Gastroesophageal sphincter (tissue), 3 donors: ENCODE measurements around the gene KLHL22.

Experiments
- POLR2A ChIP-seq, 2 donors: fragments of 450-650 bp; IDR thresholded peaks; one replicate each; pipeline ENCODE4 v1.6.1; 2017; ENCODE audit warnings: antibody characterized with exemption in 2 of 2, mild to moderate bottlenecking in 2 of 2, moderate library complexity in 1 of 2
- TF ChIP-seq, protein P1 (sequence below), 4 experiments: fragments of 200-600 bp in 2 of 4; fragments of 450-650 bp in 2 of 4; sonication (generic) in 1 of 4; IDR thresholded peaks; one replicate each; pipeline ENCODE4 v1.5.1; 2017 to 2019; ENCODE audit warnings: antibody characterized with exemption in 4 of 4, mild to moderate bottlenecking in 2 of 4, moderate library complexity in 2 of 4

DNA sequence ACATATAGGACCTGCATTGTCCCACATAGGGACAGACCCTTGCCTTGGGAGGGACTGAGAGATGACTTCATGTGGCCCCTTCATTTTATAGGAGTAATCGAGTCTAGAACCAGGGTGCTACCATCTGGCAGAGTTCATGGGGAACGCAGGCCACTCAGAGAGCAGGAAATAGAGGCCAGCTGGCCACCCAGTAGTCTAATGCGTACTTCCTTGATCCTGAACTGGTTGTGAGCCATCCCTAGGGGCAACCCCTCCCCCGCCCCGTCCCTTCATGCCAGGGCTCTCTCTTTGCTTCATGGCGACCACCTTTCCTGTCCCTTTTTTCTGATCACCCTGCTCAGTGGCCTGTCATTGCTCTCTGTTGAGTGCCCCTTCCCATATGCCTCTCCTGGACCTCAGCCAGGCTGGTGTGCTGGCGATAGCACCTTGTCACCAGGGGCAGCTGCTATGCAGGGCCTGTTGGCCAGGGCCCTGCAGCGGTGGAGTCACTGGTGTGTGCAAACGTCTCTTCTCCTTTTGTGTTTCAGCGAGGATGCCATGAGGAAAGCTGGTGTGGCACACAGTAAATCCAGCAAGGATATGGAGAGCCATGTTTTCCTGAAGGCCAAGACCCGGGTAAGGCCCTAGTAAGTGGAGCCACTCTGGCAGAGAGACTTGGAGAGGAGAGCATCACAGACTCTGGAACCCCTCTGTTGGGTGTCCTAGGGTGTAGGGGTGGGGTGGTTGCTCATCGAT lies 41.2 kb upstream of the KLHL22 start:
- TF ChIP-seq, protein P1, sequence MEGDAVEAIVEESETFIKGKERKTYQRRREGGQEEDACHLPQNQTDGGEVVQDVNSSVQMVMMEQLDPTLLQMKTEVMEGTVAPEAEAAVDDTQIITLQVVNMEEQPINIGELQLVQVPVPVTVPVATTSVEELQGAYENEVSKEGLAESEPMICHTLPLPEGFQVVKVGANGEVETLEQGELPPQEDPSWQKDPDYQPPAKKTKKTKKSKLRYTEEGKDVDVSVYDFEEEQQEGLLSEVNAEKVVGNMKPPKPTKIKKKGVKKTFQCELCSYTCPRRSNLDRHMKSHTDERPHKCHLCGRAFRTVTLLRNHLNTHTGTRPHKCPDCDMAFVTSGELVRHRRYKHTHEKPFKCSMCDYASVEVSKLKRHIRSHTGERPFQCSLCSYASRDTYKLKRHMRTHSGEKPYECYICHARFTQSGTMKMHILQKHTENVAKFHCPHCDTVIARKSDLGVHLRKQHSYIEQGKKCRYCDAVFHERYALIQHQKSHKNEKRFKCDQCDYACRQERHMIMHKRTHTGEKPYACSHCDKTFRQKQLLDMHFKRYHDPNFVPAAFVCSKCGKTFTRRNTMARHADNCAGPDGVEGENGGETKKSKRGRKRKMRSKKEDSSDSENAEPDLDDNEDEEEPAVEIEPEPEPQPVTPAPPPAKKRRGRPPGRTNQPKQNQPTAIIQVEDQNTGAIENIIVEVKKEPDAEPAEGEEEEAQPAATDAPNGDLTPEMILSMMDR (IDR thresholded peaks at IDR 0.05) = no peak
- TF ChIP-seq POLR2A (IDR thresholded peaks at IDR 0.05) = no peak
